DOHH2 (cell line): ENCODE data around the gene DDX49.

Experiments
- H3F3A ChIP-seq: fragments of 200-600 bp; sonication (generic), shearing (Covaris generic); 2 replicates; pipeline ENCODE4 v1.6.0; 2016; ENCODE audit warnings: antibody characterized with exemption, mild to moderate bottlenecking; ENCODE audit not compliant: control insufficient read depth, insufficient read depth
- H3K27ac ChIP-seq: fragments of 200-600 bp; sonication (generic); 2 replicates; pipeline ENCODE4 v1.5.1; 2014; ENCODE audit warnings: low read depth, mild to moderate bottlenecking, low read length, moderate library complexity
- H3K27me3 ChIP-seq: fragments of 200-600 bp; sonication (generic); 2 replicates; pipeline ENCODE4 v1.6.1; 2014; ENCODE audit warnings: mild to moderate bottlenecking, low read length, mixed read lengths; ENCODE audit not compliant: control insufficient read depth
- H3K36me3 ChIP-seq: fragments of 200-600 bp; sonication (generic); 2 replicates; pipeline ENCODE4 v1.6.1; 2014; ENCODE audit warnings: mild to moderate bottlenecking, low read length, moderate library complexity, mixed read lengths; ENCODE audit not compliant: control insufficient read depth
- H3K4me1 ChIP-seq: fragments of 200-600 bp; sonication (generic); 2 replicates; pipeline ENCODE4 v1.6.1; 2014; ENCODE audit warnings: mild to moderate bottlenecking, low read length, mixed read lengths; ENCODE audit not compliant: control insufficient read depth
- H3K4me2 ChIP-seq: fragments of 200-600 bp; sonication (generic); 2 replicates; pipeline ENCODE4 v1.6.0; 2014; ENCODE audit warnings: mild to moderate bottlenecking, low read length, moderate library complexity
- H3K4me3 ChIP-seq: fragments of 200-600 bp; sonication (generic); 2 replicates; pipeline ENCODE4 v1.5.1; 2014; ENCODE audit warnings: mild to moderate bottlenecking, low read length, mixed read lengths
- H3K79me2 ChIP-seq: fragments of 200-600 bp; sonication (generic); 2 replicates; pipeline ENCODE4 v1.6.1; 2014; ENCODE audit warnings: mild to moderate bottlenecking, low read length, mixed read lengths; ENCODE audit not compliant: control insufficient read depth
- H3K9me2 ChIP-seq: fragments of 200-600 bp; sonication (generic); replicated peaks from 2 replicates; pipeline ENCODE4 v1.6.1; 2014; ENCODE audit warnings: mild to moderate bottlenecking, low read length, mixed read lengths; ENCODE audit not compliant: control insufficient read depth
- H3K9me3 ChIP-seq: fragments of 200-600 bp; sonication (generic); 2 replicates; pipeline ENCODE4 v1.6.1; 2014; ENCODE audit warnings: antibody characterized with exemption, low read length, mixed read lengths; ENCODE audit not compliant: control insufficient read depth, insufficient read depth
- H4K20me1 ChIP-seq: fragments of 200-600 bp; sonication (generic); 2 replicates; pipeline ENCODE4 v1.6.0; 2014; ENCODE audit warnings: low read depth, mild to moderate bottlenecking, antibody characterized with exemption, low read length, moderate library complexity; ENCODE audit not compliant: control insufficient read depth, insufficient read depth
- EZH2phosphoT487 ChIP-seq: fragments of 200-600 bp; sonication (generic); IDR thresholded peaks from 2 replicates; pipeline ENCODE4 v1.6.1; 2017; ENCODE audit warnings: borderline replicate concordance, mild to moderate bottlenecking, antibody characterized with exemption, low read length, moderate library complexity, mixed read lengths
- TF ChIP-seq, protein P1 (sequence below): fragments of 200-600 bp; sonication (generic); IDR thresholded peaks from one replicate; pipeline ENCODE4 v1.5.1; 2014; ENCODE audit warnings: antibody characterized with exemption, mild to moderate bottlenecking, low read depth, low read length; ENCODE audit not compliant: poor library complexity, severe bottlenecking

Gene DDX49

DNA sequence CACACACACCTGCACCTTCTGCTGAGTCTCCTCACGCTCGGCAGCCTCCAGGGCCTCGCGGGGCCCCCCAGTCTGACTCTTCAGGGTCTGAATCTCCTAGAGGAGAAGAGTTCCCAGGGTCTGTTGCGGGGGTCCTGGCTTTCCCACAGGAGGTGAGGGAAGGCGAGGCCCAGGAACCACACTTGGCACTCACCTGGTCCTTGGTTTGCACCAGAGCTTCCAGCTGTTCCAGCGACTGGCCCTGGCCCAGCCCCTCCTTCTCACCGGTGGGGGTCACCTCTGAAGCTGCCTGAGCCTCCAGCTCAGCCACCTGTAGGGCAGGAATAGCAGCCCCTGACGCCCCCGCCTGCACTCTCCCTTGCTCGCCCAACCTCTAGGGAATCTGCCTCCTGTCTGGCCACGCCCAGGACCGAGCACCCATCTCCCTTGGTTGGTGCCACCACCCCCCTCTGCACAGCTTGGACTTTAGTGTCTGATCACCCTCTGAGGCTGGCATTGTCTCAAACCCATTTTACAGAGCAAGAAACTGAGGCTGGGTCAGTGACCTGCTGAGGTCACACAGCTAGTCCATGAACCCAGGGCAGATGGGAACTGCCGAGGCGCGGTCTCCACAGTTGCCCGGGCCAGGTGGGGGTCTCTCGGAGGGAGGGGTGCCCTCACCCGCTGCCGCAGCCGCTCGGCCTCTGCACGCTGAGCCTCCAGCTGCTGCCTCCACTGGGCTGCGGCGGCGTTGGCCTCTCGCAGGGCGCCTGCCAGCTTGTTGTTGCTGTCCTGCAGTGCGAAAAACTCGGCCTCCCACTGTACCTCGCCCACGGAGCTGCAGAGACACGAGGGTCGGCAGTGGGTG, 12.0 kb downstream of the DDX49 start:
- Histone ChIP-seq H3K9me2 (no peaks in the 10 kb centered on the region), H3K79me2 (no peaks in the 10 kb centered on the region), H3K9me3 (no peaks in the 10 kb centered on the region), H4K20me1 (0 out of 2 replicates have a peak, but pooled peaks cover 3% of the 10 kb centered on the region), H3K4me1 (peaks cover 12% of the 10 kb centered on the region), H3F3A (peaks cover 3% of the 10 kb centered on the region; the same call in 1 of the 2 replicates), H3K4me2 (no peak overlapping the region; the same call in 1 of the 2 replicates), H3K27ac (no peak overlapping the region), H3K4me3 (no peak overlapping the region), H3K36me3 (peaks cover 10% of the 10 kb centered on the region; the same call in 1 of the 2 replicates), H3K27me3 (peaks cover 5% of the 10 kb centered on the region; the same call in 1 of the 2 replicates)
- TF ChIP-seq, protein P1, sequence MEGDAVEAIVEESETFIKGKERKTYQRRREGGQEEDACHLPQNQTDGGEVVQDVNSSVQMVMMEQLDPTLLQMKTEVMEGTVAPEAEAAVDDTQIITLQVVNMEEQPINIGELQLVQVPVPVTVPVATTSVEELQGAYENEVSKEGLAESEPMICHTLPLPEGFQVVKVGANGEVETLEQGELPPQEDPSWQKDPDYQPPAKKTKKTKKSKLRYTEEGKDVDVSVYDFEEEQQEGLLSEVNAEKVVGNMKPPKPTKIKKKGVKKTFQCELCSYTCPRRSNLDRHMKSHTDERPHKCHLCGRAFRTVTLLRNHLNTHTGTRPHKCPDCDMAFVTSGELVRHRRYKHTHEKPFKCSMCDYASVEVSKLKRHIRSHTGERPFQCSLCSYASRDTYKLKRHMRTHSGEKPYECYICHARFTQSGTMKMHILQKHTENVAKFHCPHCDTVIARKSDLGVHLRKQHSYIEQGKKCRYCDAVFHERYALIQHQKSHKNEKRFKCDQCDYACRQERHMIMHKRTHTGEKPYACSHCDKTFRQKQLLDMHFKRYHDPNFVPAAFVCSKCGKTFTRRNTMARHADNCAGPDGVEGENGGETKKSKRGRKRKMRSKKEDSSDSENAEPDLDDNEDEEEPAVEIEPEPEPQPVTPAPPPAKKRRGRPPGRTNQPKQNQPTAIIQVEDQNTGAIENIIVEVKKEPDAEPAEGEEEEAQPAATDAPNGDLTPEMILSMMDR = no peak
- TF ChIP-seq EZH2phosphoT487 = no peak

DNA sequence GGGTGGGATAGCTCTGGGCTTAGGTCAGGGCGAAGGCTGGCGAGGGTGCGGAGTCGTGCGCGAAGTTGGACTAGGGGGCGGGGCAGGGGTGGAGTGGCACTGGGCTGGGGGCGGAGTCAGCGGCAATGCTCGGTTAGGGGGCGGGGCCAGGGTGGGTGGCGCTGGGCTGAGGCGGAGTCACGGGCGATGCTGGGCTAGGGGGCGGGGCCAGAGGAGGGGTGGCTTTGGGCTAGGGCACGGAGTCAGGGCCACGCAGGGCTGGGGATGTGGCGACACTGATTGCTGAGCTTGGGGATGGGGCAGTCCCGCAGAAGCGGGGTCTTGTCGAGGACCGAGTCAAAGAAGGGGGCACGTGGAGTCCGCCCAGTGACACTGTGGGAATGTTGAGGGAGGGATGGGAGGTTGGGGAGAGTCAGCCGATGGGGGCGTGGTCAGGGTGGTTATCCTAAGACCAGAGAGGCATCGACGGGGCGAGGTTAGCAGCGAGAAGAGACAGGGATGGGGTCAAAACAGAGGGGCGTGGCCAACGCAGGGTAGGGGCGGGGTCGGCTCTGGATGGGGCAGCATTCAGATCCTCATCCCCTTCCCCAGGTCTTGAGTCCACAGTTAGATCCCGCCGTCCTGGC, 12.8 kb downstream of the DDX49 start:
- H3K36me3 ChIP-seq = peaks cover 7% of the 10 kb centered on the region; the same call in 1 of the 2 replicates

DNA sequence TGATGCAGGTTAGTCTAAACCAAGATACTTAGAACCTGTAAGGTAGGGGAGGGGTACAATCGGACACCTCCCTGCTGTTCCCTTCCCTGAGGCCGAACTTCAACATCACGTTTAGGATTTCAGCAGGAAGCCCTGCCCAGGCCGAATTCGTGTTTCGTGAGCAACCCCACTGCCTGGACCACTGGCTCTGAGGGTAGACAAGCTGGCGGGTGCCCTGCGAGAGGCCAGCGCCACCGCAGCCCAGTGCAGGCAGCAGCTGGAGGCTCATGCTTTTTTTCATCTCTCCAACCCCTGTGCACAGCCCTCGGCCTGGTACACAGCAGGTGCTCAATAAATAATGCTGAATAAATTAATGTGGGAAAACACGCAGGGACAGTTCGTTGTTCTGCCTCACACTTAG, 13.8 kb downstream of the DDX49 start:
- Histone ChIP-seq H3K79me2 (no peaks in the 10 kb centered on the region), H3K27me3 (peaks cover 5% of the 10 kb centered on the region; the same call in 1 of the 2 replicates), H3K4me1 (peaks cover 12% of the 10 kb centered on the region), H3K9me3 (no peaks in the 10 kb centered on the region), H3K4me3 (no peak overlapping the region), H3F3A (peaks cover 3% of the 10 kb centered on the region; the same call in 1 of the 2 replicates), H3K9me2 (no peaks in the 10 kb centered on the region), H4K20me1 (0 out of 2 replicates have a peak, but pooled peaks cover 3% of the 10 kb centered on the region), H3K27ac (no peak overlapping the region), H3K36me3 (peaks cover 3% of the 10 kb centered on the region; the same call in 1 of the 2 replicates), H3K4me2 (no peak overlapping the region)
- no peak for TF ChIP-seq EZH2phosphoT487
- TF ChIP-seq, protein P1 = no peak

More for the DNA sequence above, 12.8 kb downstream of the DDX49 start:
- Histone ChIP-seq H3K9me3 (no peaks in the 10 kb centered on the region), H3F3A (peaks cover 3% of the 10 kb centered on the region; the same call in 1 of the 2 replicates), H3K79me2 (no peaks in the 10 kb centered on the region), H3K4me3 (peak overlapping the region; percentile 66), H3K4me2 (peak overlapping the region; percentile 84), H3K27me3 (peaks cover 5% of the 10 kb centered on the region; the same call in 1 of the 2 replicates), H3K4me1 (peaks cover 12% of the 10 kb centered on the region), H3K27ac (no peak overlapping the region), H4K20me1 (0 out of 2 replicates have a peak, but pooled peaks cover 3% of the 10 kb centered on the region), H3K9me2 (no peaks in the 10 kb centered on the region)
- TF ChIP-seq, protein P1 = no peak
